HG03135 (cell line): Measurements from ENCODE around the gene SLC6A6.

ENCODE experiments used
- ATAC-seq: cut with Tn5 transposase; IDR thresholded peaks from one replicate; pipeline ENCODE4 v1.9.1; 2021; ENCODE audit warnings: mild to moderate bottlenecking, moderate library complexity; ENCODE audit not compliant: unreplicated experiment

SLC6A6 gene

DNA sequence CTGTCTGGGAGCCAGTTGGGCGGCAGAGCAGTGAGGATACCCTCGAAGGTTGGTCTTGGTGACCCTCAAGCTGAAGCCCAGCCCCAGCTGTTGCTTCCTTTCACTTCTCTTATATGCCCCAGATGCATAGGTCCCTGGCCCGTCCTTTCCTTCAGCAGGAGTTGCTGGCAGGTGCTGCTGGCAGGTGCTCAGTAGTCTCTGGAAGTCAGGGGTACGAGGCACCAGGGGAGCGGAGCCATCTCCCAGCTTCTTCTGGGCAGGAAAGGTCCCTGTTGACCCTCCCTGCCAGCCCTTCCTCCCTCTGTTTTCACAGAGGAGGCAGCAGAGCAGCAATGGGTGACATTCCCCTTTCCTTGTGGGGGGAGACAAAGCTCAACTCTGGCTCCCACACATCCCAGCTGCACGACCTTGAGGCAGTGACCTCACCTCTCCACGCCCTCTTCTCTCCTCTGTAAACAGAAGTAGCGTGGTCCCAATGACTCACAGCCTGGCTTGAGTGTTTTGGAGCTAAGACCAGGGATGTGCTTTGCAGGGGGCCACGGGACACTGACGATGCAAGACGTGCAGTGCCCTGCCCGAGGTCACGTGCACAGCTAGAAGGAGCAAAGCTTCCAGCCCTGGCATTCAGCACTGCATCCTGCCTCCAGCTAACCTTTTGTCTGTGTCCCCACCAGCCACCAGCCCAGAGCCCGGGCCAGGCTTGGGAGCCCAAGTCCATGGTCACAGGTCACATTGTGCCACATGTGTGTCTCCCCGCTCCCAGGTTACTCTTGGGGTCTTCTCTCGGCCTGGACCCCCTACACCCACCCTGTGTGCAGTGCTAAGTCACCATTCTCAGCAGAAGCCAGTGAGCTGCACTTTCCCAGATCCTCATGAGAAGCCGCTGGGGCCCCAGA, 49.7 kb downstream of the SLC6A6 start:
- no peak for ATAC-seq

GRCh38 chr3:14452740-14453710, 50.6 kb downstream of the SLC6A6 start:
- ATAC-seq: no peak

GRCh38 chr3:14453876-14454638, 51.7 kb downstream of the SLC6A6 start:
- ATAC-seq: no peak

DNA sequence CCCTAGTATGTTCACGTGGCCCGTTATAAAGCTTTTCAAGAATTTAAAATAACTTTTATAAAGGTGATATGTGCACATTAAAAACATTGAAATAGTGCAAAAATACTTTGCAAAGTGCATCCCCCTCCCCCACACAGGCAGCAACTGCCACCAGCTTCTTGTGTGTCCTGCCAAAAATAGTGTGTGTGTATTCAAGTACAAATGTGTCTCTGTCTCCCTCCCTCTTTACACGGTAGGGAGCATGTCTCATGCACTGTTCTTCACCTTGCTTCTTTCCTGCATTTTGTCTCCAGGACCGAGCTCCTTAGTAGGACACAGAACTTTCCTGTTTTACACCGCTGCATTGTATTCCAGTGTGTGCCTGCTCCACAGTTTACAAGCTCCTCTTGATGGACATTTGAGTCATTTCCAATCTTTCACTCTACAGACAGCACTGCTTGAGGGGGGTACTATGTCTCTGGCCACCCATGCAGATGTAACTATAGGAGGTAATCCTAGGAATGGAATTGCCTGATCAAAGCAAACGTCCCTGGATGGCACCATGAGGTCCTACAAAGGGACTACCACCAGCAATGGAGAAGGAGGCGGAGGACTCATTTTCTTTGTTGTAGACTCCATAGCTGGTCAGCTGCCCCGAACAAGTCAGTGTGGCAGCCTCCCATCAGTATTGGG, 52.4 kb downstream of the SLC6A6 start:
- no peak for ATAC-seq

DNA sequence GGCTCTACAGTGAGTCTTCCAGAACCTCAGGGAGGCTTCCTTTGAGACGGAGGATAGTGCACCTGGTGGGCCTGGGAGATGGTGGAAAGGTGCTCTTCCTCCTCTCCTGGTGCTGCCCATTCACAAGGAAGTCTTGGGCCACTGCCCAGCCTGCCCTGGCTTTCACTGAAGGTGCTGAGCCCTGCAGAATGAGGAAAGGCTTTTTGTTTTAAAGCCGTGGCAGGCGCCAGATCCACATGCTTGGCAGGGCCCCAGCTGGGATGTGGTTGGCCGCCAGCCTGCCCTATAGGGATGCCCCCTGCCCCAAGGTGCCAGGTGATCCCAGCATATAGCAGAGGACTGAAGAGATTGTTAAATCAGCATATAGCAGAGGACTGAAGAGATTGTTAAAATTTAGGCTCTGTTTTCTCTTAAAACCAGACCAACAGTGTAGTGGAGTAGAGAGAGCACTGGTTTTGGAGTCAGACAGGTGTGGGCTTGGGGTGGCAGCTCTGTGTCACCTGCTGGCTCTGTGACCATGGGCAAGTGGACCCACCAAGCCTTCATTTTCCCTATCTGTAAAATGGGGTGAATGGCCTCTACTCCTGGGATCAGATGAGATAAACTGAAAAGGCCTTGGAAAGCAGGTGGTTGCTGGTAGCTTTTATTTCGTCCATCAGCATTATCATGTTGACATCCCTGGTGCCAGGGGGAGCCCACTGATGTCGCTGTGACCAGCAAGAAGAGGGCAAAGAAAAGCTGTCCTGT, 53.3 kb downstream of the SLC6A6 start:
- ATAC-seq: no peak

DNA sequence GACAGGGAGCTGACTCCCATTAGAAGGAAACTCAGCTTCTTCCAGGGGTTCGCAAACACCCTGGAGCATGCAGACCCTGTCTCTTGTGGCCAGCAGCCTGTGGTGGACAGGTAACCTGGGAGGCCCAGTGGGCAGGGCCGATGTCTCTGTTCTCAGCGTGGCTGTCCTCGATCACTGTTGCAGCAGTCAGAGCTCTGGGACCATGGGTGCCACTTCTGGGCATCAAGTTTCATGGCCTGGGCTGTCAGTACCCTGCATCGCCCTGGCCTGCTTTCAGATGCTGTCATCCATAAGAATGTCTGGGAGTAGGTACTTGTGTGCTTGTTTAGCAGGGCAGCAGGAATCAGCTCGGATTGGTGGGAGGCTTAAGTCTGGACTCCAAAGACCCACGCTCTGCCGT, 54.4 kb downstream of the SLC6A6 start:
- no peak for ATAC-seq

- ATAC-seq: no peak
Observed at GRCh38 chr3:14457481-14457880, 55.1 kb downstream of the SLC6A6 start.

DNA sequence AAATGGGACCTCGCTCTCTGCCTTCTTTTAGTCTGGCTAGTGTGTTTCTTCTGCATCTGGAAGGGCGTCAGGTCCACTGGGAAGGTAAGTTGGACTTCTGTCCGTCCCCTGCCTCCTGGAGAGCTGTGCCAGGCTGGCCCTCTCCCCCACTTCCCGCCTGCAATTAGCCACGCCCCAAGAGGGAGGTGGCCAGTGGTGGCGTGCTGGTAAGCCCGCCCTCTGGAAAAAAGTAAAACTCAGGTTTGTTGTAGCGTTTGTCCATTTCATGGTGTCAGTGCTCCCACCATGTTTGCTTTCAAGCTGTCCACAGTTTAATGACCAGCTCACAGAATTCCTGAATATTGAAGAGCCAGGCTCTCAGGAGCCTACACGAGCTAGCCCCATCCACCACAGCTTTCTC, 55.6 kb downstream of the SLC6A6 start:
- ATAC-seq: no peak

DNA sequence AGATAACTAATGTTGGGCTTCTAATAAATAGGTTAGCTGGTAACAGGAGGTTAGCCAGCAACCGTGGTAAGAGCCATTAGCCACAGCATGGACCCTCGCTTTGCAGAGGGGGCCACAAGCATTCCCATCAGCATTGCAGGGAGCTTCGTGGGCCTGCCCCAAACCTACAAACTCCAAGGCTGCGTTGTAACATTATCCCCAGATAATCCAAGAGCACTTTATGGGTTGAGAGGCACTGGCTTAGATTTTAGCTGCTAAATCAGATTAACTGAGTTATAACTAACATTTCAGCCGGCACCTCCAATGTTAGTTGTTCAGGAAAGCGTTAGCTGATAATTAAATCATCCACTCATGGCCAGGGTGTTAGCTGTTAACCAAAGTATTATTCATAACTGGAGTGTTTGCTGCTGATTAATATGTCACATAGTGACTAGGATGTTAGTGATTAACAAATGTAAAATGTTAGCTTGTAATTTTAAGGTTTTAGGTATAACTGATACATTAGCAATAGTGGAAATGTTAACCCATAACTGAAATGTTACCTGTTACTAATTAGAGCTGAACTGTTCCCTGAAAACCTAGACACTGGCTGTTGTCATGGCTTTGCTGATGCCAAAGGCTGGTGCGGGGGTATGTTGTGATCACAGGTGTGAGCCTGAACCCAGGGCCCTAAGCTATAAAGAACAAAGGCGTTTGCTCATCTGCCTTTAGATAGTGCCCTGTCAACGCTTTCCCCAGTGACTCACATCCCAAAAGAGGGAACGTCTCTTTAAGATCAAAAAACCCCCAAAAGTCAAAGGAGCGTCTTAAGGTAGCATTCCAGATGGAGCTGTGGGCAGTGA, 56.2 kb downstream of the SLC6A6 start:
- ATAC-seq: no peak

- no peak for ATAC-seq
Observed at GRCh38 chr3:14459384-14459783, 57.0 kb downstream of the SLC6A6 start.

GRCh38 chr3:14459787-14460186, 57.4 kb downstream of the SLC6A6 start:
- ATAC-seq: no peak

GRCh38 chr3:14460342-14461005, 58.1 kb downstream of the SLC6A6 start:
- no peak for ATAC-seq

- no peak for ATAC-seq
Observed at GRCh38 chr3:14461006-14461747, 58.8 kb downstream of the SLC6A6 start.

DNA sequence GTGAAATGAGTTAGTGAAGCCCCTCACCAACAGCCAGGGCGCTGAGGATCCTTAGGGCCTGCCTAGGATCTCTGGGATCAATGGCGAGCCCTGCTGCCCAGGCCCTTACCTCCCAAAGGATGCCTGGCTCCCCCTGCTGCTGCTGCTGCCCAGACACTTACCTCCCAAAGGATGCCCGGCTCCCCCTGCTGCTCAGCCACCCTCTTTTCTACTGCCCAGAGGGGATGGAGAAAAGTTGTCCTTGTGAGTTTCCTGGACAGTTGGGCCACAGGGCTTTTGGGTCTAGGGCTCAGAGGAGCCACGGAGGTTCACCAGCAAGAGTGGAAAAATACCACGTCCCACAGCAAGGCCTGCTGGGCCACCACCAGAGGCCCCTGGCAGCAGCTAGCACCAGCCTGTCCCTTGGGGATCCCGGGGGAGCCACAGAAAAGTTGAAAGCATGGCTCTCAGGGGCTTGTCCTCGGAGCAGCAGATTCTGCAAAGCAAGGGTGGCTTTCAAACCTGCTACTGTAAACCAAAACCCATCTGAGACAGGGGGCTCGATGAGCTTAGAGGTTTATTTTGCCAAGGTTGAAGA, 59.4 kb downstream of the SLC6A6 start:
- ATAC-seq: no peak

DNA sequence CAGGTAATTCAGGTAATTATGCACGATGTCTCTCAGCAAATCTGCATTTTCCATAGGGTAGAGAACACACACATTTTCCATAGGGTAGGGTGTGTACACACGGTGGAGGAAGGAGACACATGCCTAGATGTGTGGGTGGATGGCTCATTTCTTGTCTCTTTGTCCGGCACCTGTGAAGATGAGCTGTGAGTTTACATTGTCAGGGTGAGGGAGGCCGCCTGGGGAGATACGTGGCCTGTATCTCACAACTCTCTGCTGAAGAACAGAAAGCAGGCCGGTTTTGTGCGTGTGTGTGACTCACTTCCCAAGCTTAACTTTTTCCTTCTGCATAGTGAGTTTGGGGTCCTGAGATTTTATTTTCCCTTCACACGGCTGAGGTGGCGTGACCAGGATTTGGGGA, 60.3 kb downstream of the SLC6A6 start:
- ATAC-seq: no peak

GRCh38 chr3:14463330-14464140, 61.1 kb downstream of the SLC6A6 start:
- ATAC-seq: no peak

DNA sequence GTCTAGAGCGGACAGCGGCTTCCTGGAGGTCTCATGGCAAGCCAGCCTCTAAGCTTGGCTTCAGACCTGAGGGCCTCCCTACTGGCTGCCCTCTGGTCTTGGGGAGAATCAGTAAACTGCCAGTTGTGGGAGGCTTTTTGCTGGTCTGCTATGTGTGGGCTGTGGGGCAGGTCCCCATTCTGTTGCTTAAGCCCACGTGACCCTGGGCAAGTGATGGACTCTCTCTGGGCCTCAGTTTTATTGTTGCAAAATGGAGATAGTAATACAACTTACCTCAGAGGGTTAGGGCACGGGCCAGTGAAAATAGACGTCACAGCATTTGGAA, 61.7 kb downstream of the SLC6A6 start:
- ATAC-seq: no peak
